RWPE1 (cell line): ENCODE results near the gene C1QTNF3.

Source experiments
- CTCF ChIA-PET: fragments of 350-600 bp; sonication (Branson Sonifier 250); formaldehyde crosslinking; extraction: SDS; loops from one replicate; lab custom pipeline; 2021; lab: Yijun Ruan, JAX
- POLR2A ChIA-PET: fragments of 400-600 bp; formaldehyde crosslinking; extraction: SDS; loops from one replicate; lab custom pipeline; 2020; ENCODE audit warnings: antibody characterized with exemption; ENCODE audit not compliant: low non-redundant PET; lab: Yijun Ruan, JAX
- DNase-seq: peaks from one replicate; pipeline ENCODE4 v3.0.0; 2012; ENCODE audit warnings: low spot score
- H3K27ac ChIP-seq: fragments of 450-650 bp; 2 replicates; pipeline ENCODE4 v1.5.1; 2017
- TF ChIP-seq, protein P1 (sequence below): fragments of 450-650 bp; conservative IDR thresholded peaks from 2 replicates; pipeline ENCODE4 v1.5.1; 2017; ENCODE audit warnings: low read depth, mild to moderate bottlenecking

C1QTNF3 gene

DNA sequence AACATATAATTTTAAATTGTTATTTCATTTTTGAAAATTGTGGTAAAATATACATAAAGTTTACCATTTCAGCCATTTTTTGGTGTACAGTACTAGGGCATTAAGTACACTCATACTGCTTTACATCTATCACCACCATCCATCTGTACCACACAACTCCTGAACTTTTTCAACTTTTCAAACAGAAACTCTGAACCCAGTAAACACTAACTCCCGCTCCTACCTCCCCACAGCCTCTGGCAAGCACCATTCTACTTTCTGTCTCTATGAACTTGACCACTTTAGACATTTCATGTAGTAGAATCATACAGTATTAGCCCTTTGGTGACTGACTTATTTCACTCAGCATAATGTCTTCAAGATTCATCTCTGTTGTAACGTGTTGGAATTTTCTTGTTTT, 50.1 kb downstream of the C1QTNF3 start:
- DNase-seq, result no peak
- H3K27ac ChIP-seq, result no peak overlapping the region
- CTCF ChIA-PET, result no interaction called here
- TF ChIP-seq, protein P1, sequence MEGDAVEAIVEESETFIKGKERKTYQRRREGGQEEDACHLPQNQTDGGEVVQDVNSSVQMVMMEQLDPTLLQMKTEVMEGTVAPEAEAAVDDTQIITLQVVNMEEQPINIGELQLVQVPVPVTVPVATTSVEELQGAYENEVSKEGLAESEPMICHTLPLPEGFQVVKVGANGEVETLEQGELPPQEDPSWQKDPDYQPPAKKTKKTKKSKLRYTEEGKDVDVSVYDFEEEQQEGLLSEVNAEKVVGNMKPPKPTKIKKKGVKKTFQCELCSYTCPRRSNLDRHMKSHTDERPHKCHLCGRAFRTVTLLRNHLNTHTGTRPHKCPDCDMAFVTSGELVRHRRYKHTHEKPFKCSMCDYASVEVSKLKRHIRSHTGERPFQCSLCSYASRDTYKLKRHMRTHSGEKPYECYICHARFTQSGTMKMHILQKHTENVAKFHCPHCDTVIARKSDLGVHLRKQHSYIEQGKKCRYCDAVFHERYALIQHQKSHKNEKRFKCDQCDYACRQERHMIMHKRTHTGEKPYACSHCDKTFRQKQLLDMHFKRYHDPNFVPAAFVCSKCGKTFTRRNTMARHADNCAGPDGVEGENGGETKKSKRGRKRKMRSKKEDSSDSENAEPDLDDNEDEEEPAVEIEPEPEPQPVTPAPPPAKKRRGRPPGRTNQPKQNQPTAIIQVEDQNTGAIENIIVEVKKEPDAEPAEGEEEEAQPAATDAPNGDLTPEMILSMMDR, result no peak
- POLR2A ChIA-PET, result no interaction called here

DNA sequence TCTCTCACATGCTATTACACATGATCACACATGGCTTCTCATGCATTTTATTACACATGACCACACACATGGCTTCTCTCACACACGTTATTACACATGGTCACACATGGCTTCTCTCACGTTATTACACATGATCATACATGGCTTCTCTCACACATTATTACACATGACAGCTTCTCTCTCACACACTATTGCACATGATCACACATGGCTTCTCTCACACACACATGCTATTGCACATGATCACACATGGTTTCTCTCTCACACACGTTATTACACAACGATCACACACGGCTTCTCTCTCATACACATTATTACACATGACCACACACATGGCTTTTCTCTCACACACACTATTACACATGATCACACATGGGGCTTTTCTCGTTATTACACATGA, 57.6 kb downstream of the C1QTNF3 start:
- TF ChIP-seq, protein P1, result no peak
- ChIA-PET POLR2A (no interaction called here), CTCF (no interaction called here)
- H3K27ac ChIP-seq, result no peak overlapping the region
- DNase-seq, result no peak

DNA sequence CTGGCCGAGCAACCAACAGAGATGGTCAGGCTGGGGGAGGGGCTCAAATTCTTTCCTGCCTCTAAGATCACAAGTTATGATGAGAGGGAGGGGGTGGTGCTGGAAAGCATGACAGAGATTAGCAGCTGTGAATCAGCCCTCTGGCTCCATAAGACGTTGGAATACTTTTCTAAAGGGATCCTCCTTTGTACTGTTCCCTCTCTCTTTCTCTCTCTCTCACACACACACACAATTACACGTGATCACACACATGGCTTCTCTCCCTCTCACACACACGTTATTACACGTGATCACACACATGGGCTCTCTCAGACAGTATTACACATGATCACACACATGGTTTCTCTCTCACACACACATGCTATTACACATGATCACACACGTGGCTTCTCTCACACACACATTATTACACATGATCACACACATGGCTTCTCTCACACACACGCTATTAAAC, 58.3 kb downstream of the C1QTNF3 start, which contains the start of gene SLC45A2:
Gene SLC45A2, minus strand, starts transcription at position 23 of the 454 bp plus-strand sequence. CDS start 110 bp downstream, outside the sequence.
- CTCF ChIA-PET, result no interaction called here
- H3K27ac ChIP-seq, result no peak within 1 kb of the TSS
- no peak for DNase-seq
- TF ChIP-seq, protein P1, result no peak
- POLR2A ChIA-PET, result no interaction called here

DNA sequence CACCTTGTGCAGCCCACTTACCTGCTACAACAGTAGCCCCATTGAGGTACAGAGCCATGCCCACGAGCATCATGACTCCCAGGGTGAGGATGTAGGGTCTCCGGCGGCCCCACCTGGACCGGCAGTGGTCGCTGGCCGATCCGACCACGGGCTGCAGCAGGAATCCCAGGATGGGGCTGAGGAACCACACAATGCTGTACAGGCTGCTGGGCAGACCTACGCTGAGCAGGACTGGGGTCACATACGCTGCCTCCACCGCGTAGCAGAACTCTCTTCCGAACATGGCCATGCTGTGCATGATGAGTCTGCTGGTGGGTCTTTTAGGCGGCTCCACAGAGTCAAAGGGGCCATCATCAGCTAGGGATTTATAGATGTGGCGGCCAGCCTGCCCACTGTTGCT, 58.8 kb downstream of the C1QTNF3 start:
- TF ChIP-seq, protein P1, result no peak
- ChIA-PET CTCF (no interaction called here), POLR2A (no interaction called here)
- no peak for DNase-seq
- H3K27ac ChIP-seq, result no peak overlapping the region

DNA sequence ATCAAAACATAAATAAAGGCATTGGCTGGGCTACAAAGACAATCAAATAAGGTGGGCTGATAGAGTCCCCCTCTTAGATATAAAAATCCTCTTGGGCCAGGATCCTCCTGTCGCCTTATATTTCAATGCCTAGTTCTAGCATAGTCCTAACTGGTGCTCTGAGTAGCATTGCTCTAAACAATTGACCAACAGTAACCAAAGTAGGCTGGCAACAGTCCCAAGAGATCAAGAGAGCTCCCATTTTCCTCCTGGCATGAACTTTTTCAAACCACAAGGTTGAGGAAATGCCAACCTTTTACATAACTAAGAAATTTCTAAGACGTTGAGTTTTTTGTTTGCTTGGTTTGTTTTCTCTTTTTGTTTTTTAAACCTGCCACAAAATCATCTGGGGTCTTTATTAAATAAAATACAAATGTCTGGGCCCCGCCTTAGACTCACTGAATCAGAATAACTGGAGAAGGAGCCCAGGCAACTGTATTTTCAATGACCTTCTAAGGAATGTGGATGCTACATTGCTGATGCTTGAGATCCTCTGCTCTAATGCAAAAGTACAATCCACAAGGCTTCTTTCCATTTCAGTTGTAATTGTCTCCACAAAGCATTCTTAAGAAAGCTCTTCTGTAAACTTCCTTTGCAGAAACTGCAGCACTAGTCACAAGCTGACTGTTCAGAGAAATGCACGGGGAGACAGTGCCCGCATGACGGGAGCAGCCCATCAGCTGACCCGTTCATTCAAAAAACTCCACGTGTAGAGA, 61.4 kb downstream of the C1QTNF3 start:
- DNase-seq, result no peak
- H3K27ac ChIP-seq, result no peak overlapping the region
- TF ChIP-seq, protein P1, result no peak
- CTCF ChIA-PET, result no interaction called here
- POLR2A ChIA-PET, result no interaction called here

DNA sequence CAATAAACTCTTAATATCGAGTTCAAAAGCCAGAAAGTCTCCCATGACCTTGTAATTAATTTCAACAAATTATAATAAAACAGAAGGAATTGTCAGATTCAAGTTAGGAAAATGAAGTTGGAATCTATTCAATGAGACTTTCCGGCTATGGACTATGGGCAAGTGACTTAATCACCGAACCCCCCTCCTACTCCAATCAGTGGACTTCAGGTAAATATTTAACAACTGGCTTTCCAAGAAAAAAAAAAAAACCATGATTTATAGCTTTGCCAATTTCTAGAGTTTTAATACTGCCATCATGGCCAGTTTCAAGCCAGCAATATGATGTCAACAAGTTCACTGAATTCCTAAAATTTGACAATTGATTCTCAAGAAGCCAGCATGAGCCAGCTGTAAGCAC, 63.0 kb downstream of the C1QTNF3 start:
- TF ChIP-seq, protein P1, result no peak
- POLR2A ChIA-PET, result no interaction called here
- CTCF ChIA-PET, result no interaction called here
- no peak overlapping the region for H3K27ac ChIP-seq
- no peak for DNase-seq
